Liver (tissue), 9 donors: Measurements from ENCODE around the gene RSKR. TPM values are rescaled to one million over a fixed set of nuclear protein-coding genes. Genes with fewer than 3 reads are reported as not detected.

Source experiments
- DNase-seq: peaks from one replicate; pipeline ENCODE4 v3.0.0-alpha.2; 2017; ENCODE audit warnings: low spot score
- H3K27ac ChIP-seq, 2 donors: one replicate each; pipeline ENCODE4 v1.7.0; 2013; ENCODE audit warnings: inconsistent platforms in 2 of 2, low read length in 2 of 2, control low read depth in 1 of 2, low read depth in 1 of 2, mild to moderate bottlenecking in 1 of 2
- H3K27me3 ChIP-seq, 4 donors: one replicate each; pipeline versions ENCODE4 v1.6.1 to v1.7.0; 2013; ENCODE audit warnings: low read length in 3 of 4, inconsistent platforms in 1 of 4, mild to moderate bottlenecking in 1 of 4, moderate library complexity in 1 of 4; ENCODE audit not compliant: control insufficient read depth in 4 of 4, insufficient read depth in 4 of 4
- H3K36me3 ChIP-seq, 4 donors: one replicate each; pipeline versions ENCODE4 v1.6.1 to v1.7.0; 2013; ENCODE audit warnings: low read length in 3 of 4, mild to moderate bottlenecking in 3 of 4, low read depth in 1 of 4, moderate library complexity in 1 of 4; ENCODE audit not compliant: control insufficient read depth in 4 of 4, insufficient read depth in 3 of 4
- H3K4me1 ChIP-seq, 4 donors: one replicate each; pipeline versions ENCODE4 v1.6.1 to v1.7.0; 2013; ENCODE audit warnings: low read length in 3 of 4, mild to moderate bottlenecking in 3 of 4, moderate library complexity in 1 of 4; ENCODE audit not compliant: control insufficient read depth in 4 of 4, insufficient read depth in 4 of 4
- H3K4me3 ChIP-seq, 3 donors: one replicate each; pipeline versions ENCODE4 v1.6.1 to v1.7.0; 2013; ENCODE audit warnings: low read length in 3 of 3, control low read depth in 1 of 3, low read depth in 1 of 3, mild to moderate bottlenecking in 1 of 3
- H3K9ac ChIP-seq, 2 donors: one replicate each; pipeline ENCODE4 v1.7.0; 2013; ENCODE audit warnings: low read length in 2 of 2, mild to moderate bottlenecking in 2 of 2, moderate library complexity in 2 of 2, control low read depth in 1 of 2, low read depth in 1 of 2
- H3K9me3 ChIP-seq, 4 donors: one replicate each; pipeline versions ENCODE4 v1.6.1 to v1.7.0; 2013; ENCODE audit warnings: low read length in 3 of 4; ENCODE audit not compliant: control insufficient read depth in 4 of 4
- ATF3 ChIP-seq: IDR thresholded peaks from 2 replicates; pipeline ENCODE4 v1.6.1; 2016; ENCODE audit warnings: antibody characterized with exemption
- EGR1 ChIP-seq, 2 donors: IDR thresholded peaks; 2 replicates each; pipeline ENCODE4 v1.6.1; 2016 to 2018; ENCODE audit warnings: antibody characterized with exemption in 2 of 2, low read depth in 2 of 2
- FOXA1 ChIP-seq: IDR thresholded peaks from 2 replicates; pipeline ENCODE4 v1.6.1; 2016; ENCODE audit warnings: antibody characterized with exemption
- FOXA2 ChIP-seq: IDR thresholded peaks from 2 replicates; pipeline ENCODE4 v1.6.1; 2016; ENCODE audit warnings: antibody characterized with exemption
- GABPA ChIP-seq, 2 donors: IDR thresholded peaks in 1 of 2; conservative IDR thresholded peaks in 1 of 2; 2 replicates each; pipeline ENCODE4 v1.6.1; 2016; ENCODE audit warnings: antibody characterized with exemption in 2 of 2, mild to moderate bottlenecking in 1 of 2, moderate library complexity in 1 of 2
- HNF4A ChIP-seq, 2 donors: conservative IDR thresholded peaks; 2 replicates each; pipeline ENCODE4 v1.6.1; 2016; ENCODE audit warnings: antibody characterized with exemption in 2 of 2, mild to moderate bottlenecking in 2 of 2
- HNF4G ChIP-seq: IDR thresholded peaks from 2 replicates; pipeline ENCODE4 v1.6.1; 2016; ENCODE audit warnings: antibody characterized with exemption
- JUND ChIP-seq, 2 donors: IDR thresholded peaks; 2 replicates each; pipeline ENCODE4 v1.6.1; 2016; ENCODE audit warnings: antibody characterized with exemption in 2 of 2
- MAX ChIP-seq: IDR thresholded peaks from 2 replicates; pipeline ENCODE4 v1.6.1; 2016; ENCODE audit warnings: antibody characterized with exemption
- NR2F2 ChIP-seq: IDR thresholded peaks from 2 replicates; pipeline ENCODE4 v1.6.1; 2016; ENCODE audit warnings: antibody characterized with exemption
- RAD21 ChIP-seq, 2 donors: IDR thresholded peaks; 2 replicates each; pipeline ENCODE4 v1.6.1; 2016; ENCODE audit warnings: antibody characterized with exemption in 2 of 2, mild to moderate bottlenecking in 2 of 2
- REST ChIP-seq: IDR thresholded peaks from 2 replicates; pipeline ENCODE4 v1.6.1; 2016; ENCODE audit warnings: antibody characterized with exemption, mild to moderate bottlenecking
- RXRA ChIP-seq, 2 donors: IDR thresholded peaks; 2 replicates each; pipeline ENCODE4 v1.6.1; 2017 to 2018; ENCODE audit warnings: antibody characterized with exemption in 2 of 2, mild to moderate bottlenecking in 1 of 2
- SP1 ChIP-seq: IDR thresholded peaks from 2 replicates; pipeline ENCODE4 v1.6.1; 2018; ENCODE audit warnings: antibody characterized with exemption, mild to moderate bottlenecking
- TAF1 ChIP-seq: conservative IDR thresholded peaks from 2 replicates; pipeline ENCODE4 v1.6.1; 2016; ENCODE audit warnings: antibody characterized with exemption, mild to moderate bottlenecking
- YY1 ChIP-seq: IDR thresholded peaks from 2 replicates; pipeline ENCODE4 v1.6.1; 2016; ENCODE audit warnings: antibody characterized with exemption, mild to moderate bottlenecking
- WGBS: extraction: QIAGEN DNeasy Blood & Tissue Kit; methylation state at CpG from one replicate; pipeline ENCODE4 v1.1.7; 2013; 5-methylcytosine and 5-hydroxymethylcytosine counted together
- polyA plus RNA-seq, 2 donors: library from polyadenylated mRNA; stranded (reverse) in 1 of 2; unstranded in 1 of 2; fragments of 200-250 nt in 1 of 2; fragments of >200 nt in 1 of 2; fragmentation: Nextera tagmentation in 1 of 2; extraction: Ambion mirVana in 1 of 2; gene quantifications; one replicate each; pipeline versions ENCODE4 v1.2.1 to v1.2.3, GENCODE V29; 2013 to 2015
- total RNA-seq, 2 donors: library from RNA; depleted of rRNA; stranded (reverse); fragments of >200 nt; gene quantifications; one replicate each; pipeline ENCODE4 v1.2.3, GENCODE V29; 2014
- TF ChIP-seq, protein P1 (sequence below): fragments of 150-350 bp; IDR thresholded peaks from 2 replicates; pipeline ENCODE4 v1.5.1; 2017; ENCODE audit warnings: improper control_type of control experiment, low read depth, low read length; ENCODE audit not compliant: missing input control
- TF ChIP-seq, protein P2 (sequence below): IDR thresholded peaks from 2 replicates; pipeline ENCODE4 v1.6.1; 2016; ENCODE audit warnings: antibody characterized with exemption
- donor health status: healthy.
- donor health status: healthy.
- donor health status: healthy.
- donor health status: healthy.
- donor health status: healthy.

The RSKR gene
- total and polyA plus RNA-seq, 4 donors, result 0.63 to 14.5 (median 1.2) TPM

DNA sequence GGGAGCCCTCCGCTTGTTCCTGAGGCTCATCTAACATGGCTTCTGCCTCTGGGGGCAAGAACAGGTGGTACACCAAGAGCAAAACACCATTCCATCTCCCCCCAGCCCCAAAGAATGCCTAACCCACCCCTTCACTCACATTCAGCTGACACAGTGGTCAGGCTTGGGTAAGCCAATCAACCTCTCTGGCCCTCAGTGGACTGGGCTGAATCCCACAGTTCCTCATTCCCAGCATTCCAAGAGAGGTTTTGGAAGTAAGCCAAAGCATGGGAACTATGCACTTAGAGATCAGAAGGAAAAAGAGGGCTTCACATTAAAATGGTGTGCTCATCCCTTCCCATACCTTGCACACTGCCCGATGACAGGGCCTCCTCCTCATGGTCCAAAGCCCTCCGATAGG lies 50.5 kb downstream of the RSKR start:
- no peak overlapping the region for H3K27ac ChIP-seq
- H3K36me3 ChIP-seq, result peaks cover 4 to 28% (median 20%) of the 10 kb centered on the region in 4 donors
- no peaks in the 10 kb centered on the region for H3K9me3 ChIP-seq
- WGBS, result 91% methylated on average over 3 of the region's 3 CpGs
- no peak for DNase-seq
- no peaks in the 10 kb centered on the region for H3K4me1 ChIP-seq
- no peak overlapping the region for H3K9ac ChIP-seq
- TF ChIP-seq HNF4A (conservative IDR thresholded peaks at IDR 0.05) (no peak), YY1 (no peak), TAF1 (no peak), NR2F2 (no peak), RXRA (IDR thresholded peaks at IDR 0.05) (no peak), HNF4G (no peak), ATF3 (no peak), MAX (no peak), EGR1 (IDR thresholded peaks at IDR 0.05; ENCODE audit: low read depth in 2 of 2) (no peak), RAD21 (IDR thresholded peaks at IDR 0.05) (no peak), FOXA1 (no peak), SP1 (no peak), JUND (IDR thresholded peaks at IDR 0.05) (no peak), FOXA2 (no peak), GABPA (IDR thresholded peaks at IDR 0.05 in 1 of 2, conservative IDR thresholded peaks at IDR 0.05 in 1 of 2) (no peak), REST (no peak)
- TF ChIP-seq, protein P1, sequence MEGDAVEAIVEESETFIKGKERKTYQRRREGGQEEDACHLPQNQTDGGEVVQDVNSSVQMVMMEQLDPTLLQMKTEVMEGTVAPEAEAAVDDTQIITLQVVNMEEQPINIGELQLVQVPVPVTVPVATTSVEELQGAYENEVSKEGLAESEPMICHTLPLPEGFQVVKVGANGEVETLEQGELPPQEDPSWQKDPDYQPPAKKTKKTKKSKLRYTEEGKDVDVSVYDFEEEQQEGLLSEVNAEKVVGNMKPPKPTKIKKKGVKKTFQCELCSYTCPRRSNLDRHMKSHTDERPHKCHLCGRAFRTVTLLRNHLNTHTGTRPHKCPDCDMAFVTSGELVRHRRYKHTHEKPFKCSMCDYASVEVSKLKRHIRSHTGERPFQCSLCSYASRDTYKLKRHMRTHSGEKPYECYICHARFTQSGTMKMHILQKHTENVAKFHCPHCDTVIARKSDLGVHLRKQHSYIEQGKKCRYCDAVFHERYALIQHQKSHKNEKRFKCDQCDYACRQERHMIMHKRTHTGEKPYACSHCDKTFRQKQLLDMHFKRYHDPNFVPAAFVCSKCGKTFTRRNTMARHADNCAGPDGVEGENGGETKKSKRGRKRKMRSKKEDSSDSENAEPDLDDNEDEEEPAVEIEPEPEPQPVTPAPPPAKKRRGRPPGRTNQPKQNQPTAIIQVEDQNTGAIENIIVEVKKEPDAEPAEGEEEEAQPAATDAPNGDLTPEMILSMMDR, result no peak
- TF ChIP-seq, protein P2, sequence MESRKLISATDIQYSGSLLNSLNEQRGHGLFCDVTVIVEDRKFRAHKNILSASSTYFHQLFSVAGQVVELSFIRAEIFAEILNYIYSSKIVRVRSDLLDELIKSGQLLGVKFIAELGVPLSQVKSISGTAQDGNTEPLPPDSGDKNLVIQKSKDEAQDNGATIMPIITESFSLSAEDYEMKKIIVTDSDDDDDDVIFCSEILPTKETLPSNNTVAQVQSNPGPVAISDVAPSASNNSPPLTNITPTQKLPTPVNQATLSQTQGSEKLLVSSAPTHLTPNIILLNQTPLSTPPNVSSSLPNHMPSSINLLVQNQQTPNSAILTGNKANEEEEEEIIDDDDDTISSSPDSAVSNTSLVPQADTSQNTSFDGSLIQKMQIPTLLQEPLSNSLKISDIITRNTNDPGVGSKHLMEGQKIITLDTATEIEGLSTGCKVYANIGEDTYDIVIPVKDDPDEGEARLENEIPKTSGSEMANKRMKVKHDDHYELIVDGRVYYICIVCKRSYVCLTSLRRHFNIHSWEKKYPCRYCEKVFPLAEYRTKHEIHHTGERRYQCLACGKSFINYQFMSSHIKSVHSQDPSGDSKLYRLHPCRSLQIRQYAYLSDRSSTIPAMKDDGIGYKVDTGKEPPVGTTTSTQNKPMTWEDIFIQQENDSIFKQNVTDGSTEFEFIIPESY, result no peak
- no peaks in the 10 kb centered on the region for H3K27me3 ChIP-seq
- H3K4me3 ChIP-seq, result no peak overlapping the region

Other genes with a start within 250 kb of the RSKR start
- under 1 TPM; 0.19 to 0.59 TPM for gene SEBOX, start 249.0 kb downstream of the RSKR start, total RNA-seq
- not detected for gene SEBOX, start 249.0 kb downstream of the RSKR start, polyA plus RNA-seq
- 1,000 to 10,000 TPM; 1,668 to 3,689 TPM for gene VTN, start 243.9 kb downstream of the RSKR start, total RNA-seq
- gene VTN, start 243.9 kb downstream of the RSKR start, polyA plus RNA-seq, result 1,000 to 10,000 TPM; 3,352 to 4,059 TPM
- 1 to 10 TPM; 4.9 to 5.4 TPM for gene SARM1, start 242.5 kb downstream of the RSKR start, total RNA-seq
- 1 to 10 TPM; 2.4 to 5.4 TPM for gene SARM1, start 242.5 kb downstream of the RSKR start, polyA plus RNA-seq
- 10 to 100 TPM; 13.6 to 47.9 TPM for gene SLC46A1, start 208.0 kb downstream of the RSKR start, total RNA-seq
- gene SLC46A1, start 208.0 kb downstream of the RSKR start, polyA plus RNA-seq, result 10 to 100 TPM; 17.9 to 20.4 TPM
- under 1 TPM; 0.25 to 0.47 TPM for gene SLC13A2, start 140.5 kb downstream of the RSKR start, total RNA-seq
- gene SLC13A2, start 140.5 kb downstream of the RSKR start, polyA plus RNA-seq, result under 1 TPM; 0.10 to 0.52 TPM
- gene FOXN1, start 107.8 kb downstream of the RSKR start, total RNA-seq, result not detected
- not detected for gene FOXN1, start 107.8 kb downstream of the RSKR start, polyA plus RNA-seq
- gene UNC119, start 61.6 kb downstream of the RSKR start, total RNA-seq, result 10 to 100 TPM; 14.0 to 20.0 TPM
- gene UNC119, start 61.6 kb downstream of the RSKR start, polyA plus RNA-seq, result 10 to 100 TPM; 16.0 to 16.2 TPM
- 10 to 100 TPM; 12.4 to 29.5 TPM for gene PIGS, start 42.7 kb downstream of the RSKR start, total RNA-seq
- 10 to 100 TPM in 1 of 2 donors, 1 to 10 TPM in 1; 7.3 to 14.2 TPM for gene PIGS, start 42.7 kb downstream of the RSKR start, polyA plus RNA-seq
- gene ALDOC, start 37.3 kb downstream of the RSKR start, total RNA-seq, result 100 to 1,000 TPM; 104 to 131 TPM
- gene ALDOC, start 37.3 kb downstream of the RSKR start, polyA plus RNA-seq, result 10 to 100 TPM; 40.1 to 85.1 TPM
- 10 to 100 TPM; 13.8 to 41.8 TPM for gene SPAG5, start 15.2 kb downstream of the RSKR start, total RNA-seq
- 10 to 100 TPM; 10.6 to 11.8 TPM for gene SPAG5, start 15.2 kb downstream of the RSKR start, polyA plus RNA-seq
- gene BLTP2, start 31.0 kb upstream of the RSKR start, total RNA-seq, result 100 to 1,000 TPM in 1 of 2 donors, 10 to 100 TPM in 1; 39.1 to 122 TPM
- gene BLTP2, start 31.0 kb upstream of the RSKR start, polyA plus RNA-seq, result 10 to 100 TPM; 24.8 to 30.8 TPM
- gene SDF2, start 47.7 kb upstream of the RSKR start, total RNA-seq, result 10 to 100 TPM; 24.1 to 29.6 TPM
- gene SDF2, start 47.7 kb upstream of the RSKR start, polyA plus RNA-seq, result 10 to 100 TPM; 26.3 to 38.9 TPM
- 10 to 100 TPM; 36.5 to 59.1 TPM for gene SUPT6H, start 48.0 kb upstream of the RSKR start, total RNA-seq
- 10 to 100 TPM; 10.6 to 24.1 TPM for gene SUPT6H, start 48.0 kb upstream of the RSKR start, polyA plus RNA-seq
- under 1 TPM; 0.25 to 0.65 TPM for gene PROCA1, start 97.7 kb upstream of the RSKR start, total RNA-seq
- gene PROCA1, start 97.7 kb upstream of the RSKR start, polyA plus RNA-seq, result under 1 TPM; 0.16 to 0.44 TPM
- gene RAB34, start 103.7 kb upstream of the RSKR start, total RNA-seq, result 10 to 100 TPM in 1 of 2 donors, 1 to 10 TPM in 1; 5.6 to 14.3 TPM
- 1 to 10 TPM; 4.5 to 9.6 TPM for gene RAB34, start 103.7 kb upstream of the RSKR start, polyA plus RNA-seq
- 100 to 1,000 TPM; 106 to 189 TPM for gene RPL23A, start 105.8 kb upstream of the RSKR start, total RNA-seq
- 100 to 1,000 TPM; 484 to 507 TPM for gene RPL23A, start 105.8 kb upstream of the RSKR start, polyA plus RNA-seq
- gene TLCD1, start 112.0 kb upstream of the RSKR start, total RNA-seq, result 1 to 10 TPM; 4.4 to 7.9 TPM
- 1 to 10 TPM; 5.1 to 8.8 TPM for gene TLCD1, start 112.0 kb upstream of the RSKR start, polyA plus RNA-seq
- gene NEK8, start 114.6 kb upstream of the RSKR start, total RNA-seq, result 1 to 10 TPM; 6.3 to 7.8 TPM
- gene NEK8, start 114.6 kb upstream of the RSKR start, polyA plus RNA-seq, result 1 to 10 TPM; 1.7 to 2.7 TPM
- gene TRAF4, start 129.8 kb upstream of the RSKR start, total RNA-seq, result 10 to 100 TPM in 1 of 2 donors, 1 to 10 TPM in 1; 8.5 to 32.0 TPM
- 10 to 100 TPM; 16.2 to 31.5 TPM for gene TRAF4, start 129.8 kb upstream of the RSKR start, polyA plus RNA-seq
- gene FAM222B, start 228.6 kb upstream of the RSKR start, total RNA-seq, result 1 to 10 TPM; 2.8 to 4.2 TPM
- 1 to 10 TPM; 4.0 to 5.4 TPM for gene FAM222B, start 228.6 kb upstream of the RSKR start, polyA plus RNA-seq
- gene ERAL1, start 240.8 kb upstream of the RSKR start, total RNA-seq, result 10 to 100 TPM; 17.3 to 30.8 TPM
- 10 to 100 TPM; 28.1 to 34.5 TPM for gene ERAL1, start 240.8 kb upstream of the RSKR start, polyA plus RNA-seq